Measurements from ENCODE around the gene NPIPA5. TPM values are rescaled to one million over a fixed set of nuclear protein-coding genes. Genes with fewer than 3 reads are reported as not detected.
"Not testable (repeated sequence)": the region's sequence is repeated elsewhere in the genome, so short reads cannot be mapped to it uniquely, and the experiment has no call there.

Gene NPIPA5
- total RNA-seq, 4 donors from 2014 or later: 10.4 to 35.5 (median 17.5) TPM

- DNase-seq (ENCODE audit: extremely low spot score): no peak
- Histone ChIP-seq H3K27ac (replicated peaks in 1 of 4) (no peak overlapping the region), H3K4me1 (peaks cover 0 to 14% (median 3%) of the 10 kb centered on the region in 4 donors), H3K27me3 (no peaks in the 10 kb centered on the region), H3K4me3 (no peak overlapping the region), H3K36me3 (peaks cover 0 to 29% (median 0%) of the 10 kb centered on the region in 4 donors), H3K9me3 (no peaks in the 10 kb centered on the region)
- 92% methylated on average over 9 of the region's 9 CpGs for WGBS
- no peak for TF ChIP-seq POLR2A (IDR thresholded peaks at IDR 0.05; ENCODE audit: low read depth)
- TF ChIP-seq, protein P1, sequence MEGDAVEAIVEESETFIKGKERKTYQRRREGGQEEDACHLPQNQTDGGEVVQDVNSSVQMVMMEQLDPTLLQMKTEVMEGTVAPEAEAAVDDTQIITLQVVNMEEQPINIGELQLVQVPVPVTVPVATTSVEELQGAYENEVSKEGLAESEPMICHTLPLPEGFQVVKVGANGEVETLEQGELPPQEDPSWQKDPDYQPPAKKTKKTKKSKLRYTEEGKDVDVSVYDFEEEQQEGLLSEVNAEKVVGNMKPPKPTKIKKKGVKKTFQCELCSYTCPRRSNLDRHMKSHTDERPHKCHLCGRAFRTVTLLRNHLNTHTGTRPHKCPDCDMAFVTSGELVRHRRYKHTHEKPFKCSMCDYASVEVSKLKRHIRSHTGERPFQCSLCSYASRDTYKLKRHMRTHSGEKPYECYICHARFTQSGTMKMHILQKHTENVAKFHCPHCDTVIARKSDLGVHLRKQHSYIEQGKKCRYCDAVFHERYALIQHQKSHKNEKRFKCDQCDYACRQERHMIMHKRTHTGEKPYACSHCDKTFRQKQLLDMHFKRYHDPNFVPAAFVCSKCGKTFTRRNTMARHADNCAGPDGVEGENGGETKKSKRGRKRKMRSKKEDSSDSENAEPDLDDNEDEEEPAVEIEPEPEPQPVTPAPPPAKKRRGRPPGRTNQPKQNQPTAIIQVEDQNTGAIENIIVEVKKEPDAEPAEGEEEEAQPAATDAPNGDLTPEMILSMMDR (IDR thresholded peaks at IDR 0.05): no peak
- no peak for TF ChIP-seq EP300 (IDR thresholded peaks at IDR 0.05)
- TF ChIP-seq POLR2AphosphoS5 (IDR thresholded peaks at IDR 0.05): no peak
- intact Hi-C loops (cut with DNase I): no loop called here
Measured at GRCh38 chr16:15403392-15403995, 25.4 kb upstream of the NPIPA5 start.

DNA sequence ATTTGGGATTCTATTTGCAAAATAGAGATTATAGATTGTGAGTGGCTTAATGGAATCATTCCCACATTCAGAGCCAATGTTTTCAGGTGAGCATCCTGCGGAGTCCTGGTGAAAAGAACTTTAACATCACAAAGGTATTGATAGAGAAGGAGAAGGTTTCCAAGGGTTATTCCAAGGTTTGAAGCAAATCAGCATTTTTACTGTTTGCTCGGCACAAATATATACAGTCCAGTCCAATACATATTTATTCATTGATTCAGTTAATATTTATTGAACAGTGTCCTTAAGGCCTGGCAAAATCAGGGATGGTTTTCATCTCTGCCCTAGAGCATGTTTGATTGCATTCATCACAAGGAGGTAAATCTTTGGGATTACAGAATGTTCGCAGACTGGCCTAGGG is 23.9 kb upstream of the NPIPA5 start:
- no peak for DNase-seq (ENCODE audit: extremely low spot score)
- H3K27ac ChIP-seq (replicated peaks in 1 of 4): no peak overlapping the region
- no peaks in the 10 kb centered on the region for H3K9me3 ChIP-seq
- peaks cover 0 to 14% (median 3%) of the 10 kb centered on the region in 4 donors for H3K4me1 ChIP-seq
- no peak overlapping the region for H3K4me3 ChIP-seq
- TF ChIP-seq, protein P1 (IDR thresholded peaks at IDR 0.05): no peak
- TF ChIP-seq EP300 (IDR thresholded peaks at IDR 0.05) (no peak), POLR2AphosphoS5 (IDR thresholded peaks at IDR 0.05) (no peak), POLR2A (IDR thresholded peaks at IDR 0.05; ENCODE audit: low read depth) (no peak)
- 97% methylated on average over 3 of the region's 3 CpGs for WGBS
- intact Hi-C loops (cut with DNase I): no loop called here
- H3K36me3 ChIP-seq: peaks cover 0 to 26% (median 0%) of the 10 kb centered on the region in 4 donors
- H3K27me3 ChIP-seq: no peaks in the 10 kb centered on the region

- H3K27ac ChIP-seq (replicated peaks in 1 of 4); H3K4me3 ChIP-seq; H3K27me3 ChIP-seq; DNase-seq (ENCODE audit: extremely low spot score); H3K9me3 ChIP-seq; intact Hi-C loops (cut with DNase I): not testable (repeated sequence)
- Histone ChIP-seq H3K36me3 (peaks cover 0 to 26% (median 0%) of the 10 kb centered on the region in 4 donors), H3K4me1 (peaks cover 0 to 20% (median 16%) of the 10 kb centered on the region in 4 donors)
- WGBS: 80% methylated on average over 6 of the region's 6 CpGs
Measured at GRCh38 chr16:15400314-15400713, 22.2 kb upstream of the NPIPA5 start.

DNA sequence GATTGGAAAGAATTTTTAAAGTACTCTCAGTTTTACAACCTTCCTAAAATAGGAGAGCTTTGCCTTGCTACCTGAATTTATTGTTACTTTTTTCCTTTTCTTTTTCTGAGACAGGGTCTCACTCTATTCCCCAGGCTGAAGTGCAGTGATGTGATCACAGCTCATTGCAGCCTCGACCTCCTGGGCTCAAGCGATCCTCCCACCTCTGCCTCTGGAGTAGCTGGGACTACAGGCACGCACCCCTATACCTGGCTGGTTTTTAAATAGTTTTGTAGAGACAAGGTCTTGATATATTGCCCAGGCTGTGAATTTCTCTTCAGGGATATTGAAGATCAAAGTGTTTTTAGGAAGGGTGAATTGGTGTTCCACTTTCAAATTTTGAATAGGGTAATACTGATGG is 21.2 kb upstream of the NPIPA5 start:
- WGBS: 97% methylated on average over 3 of the region's 3 CpGs

GRCh38 chr16:15398618-15399316 is 20.7 kb upstream of the NPIPA5 start:
- Histone ChIP-seq H3K4me1 (peaks cover 0 to 17% (median 14%) of the 10 kb centered on the region in 4 donors), H3K27me3 (no peaks in the 10 kb centered on the region), H3K36me3 (peaks cover 0 to 22% (median 0%) of the 10 kb centered on the region in 4 donors), H3K27ac (replicated peaks in 1 of 4) (no peak overlapping the region), H3K4me3 (no peak overlapping the region), H3K9me3 (no peaks in the 10 kb centered on the region)
- intact Hi-C loops (cut with DNase I): no loop called here
- no peak for DNase-seq (ENCODE audit: extremely low spot score)
- WGBS: 85% methylated on average over 14 of the region's 14 CpGs
- TF ChIP-seq EP300 (IDR thresholded peaks at IDR 0.05) (no peak), POLR2A (IDR thresholded peaks at IDR 0.05; ENCODE audit: low read depth) (no peak), POLR2AphosphoS5 (IDR thresholded peaks at IDR 0.05) (no peak)
- TF ChIP-seq, protein P1 (IDR thresholded peaks at IDR 0.05): no peak

More for the DNA sequence above, 21.2 kb upstream of the NPIPA5 start:
- no peak overlapping the region for H3K4me3 ChIP-seq
- DNase-seq (ENCODE audit: extremely low spot score): no peak
- H3K4me1 ChIP-seq: peaks cover 0 to 19% (median 16%) of the 10 kb centered on the region in 4 donors
- H3K27ac ChIP-seq (replicated peaks in 1 of 4): no peak overlapping the region
- H3K36me3 ChIP-seq: peaks cover 0 to 26% (median 0%) of the 10 kb centered on the region in 4 donors
- H3K9me3 ChIP-seq: no peaks in the 10 kb centered on the region
- H3K27me3 ChIP-seq: no peaks in the 10 kb centered on the region
- TF ChIP-seq, protein P1 (IDR thresholded peaks at IDR 0.05): no peak
- TF ChIP-seq POLR2A (IDR thresholded peaks at IDR 0.05; ENCODE audit: low read depth): no peak
- intact Hi-C loops (cut with DNase I): no loop called here
